Suprapubic skin (tissue), 3 donors: Measurements from ENCODE around the gene MFAP4.

Experiments used
- POLR2A ChIP-seq, 2 donors: fragments of 450-650 bp; IDR thresholded peaks; one replicate each; pipeline ENCODE4 v1.6.1; 2017; ENCODE audit warnings: antibody characterized with exemption in 2 of 2, mild to moderate bottlenecking in 2 of 2, moderate library complexity in 2 of 2
- TF ChIP-seq, protein P1 (sequence below), 2 donors: fragments of 200-600 bp in 1 of 2; fragments of 450-650 bp in 1 of 2; sonication (generic) in 1 of 2; IDR thresholded peaks; one replicate each; pipeline ENCODE4 v1.5.1; 2016 to 2019; ENCODE audit warnings: antibody characterized with exemption in 2 of 2, mild to moderate bottlenecking in 1 of 2, moderate library complexity in 1 of 2

DNA sequence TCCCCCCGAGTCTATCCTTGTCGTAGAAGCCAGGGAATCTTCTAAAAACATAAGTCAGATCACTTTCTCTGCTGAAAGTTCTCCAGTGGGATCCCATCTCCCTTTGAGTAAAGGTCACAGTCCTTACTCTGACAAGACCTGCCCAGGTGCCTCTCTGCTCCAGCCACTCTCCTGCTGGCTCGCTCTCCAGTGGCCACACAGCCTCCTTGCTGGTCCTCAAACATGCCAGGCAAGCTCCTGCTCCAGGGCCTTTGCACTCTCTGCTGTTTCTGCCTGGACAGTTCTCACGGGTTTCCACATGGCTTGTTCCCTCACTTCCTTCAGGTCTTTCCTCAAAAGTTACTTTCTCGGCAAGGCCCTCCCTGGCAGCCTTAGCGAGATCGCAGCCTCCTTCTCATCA lies 27.8 kb downstream of the MFAP4 start:
- TF ChIP-seq, protein P1, sequence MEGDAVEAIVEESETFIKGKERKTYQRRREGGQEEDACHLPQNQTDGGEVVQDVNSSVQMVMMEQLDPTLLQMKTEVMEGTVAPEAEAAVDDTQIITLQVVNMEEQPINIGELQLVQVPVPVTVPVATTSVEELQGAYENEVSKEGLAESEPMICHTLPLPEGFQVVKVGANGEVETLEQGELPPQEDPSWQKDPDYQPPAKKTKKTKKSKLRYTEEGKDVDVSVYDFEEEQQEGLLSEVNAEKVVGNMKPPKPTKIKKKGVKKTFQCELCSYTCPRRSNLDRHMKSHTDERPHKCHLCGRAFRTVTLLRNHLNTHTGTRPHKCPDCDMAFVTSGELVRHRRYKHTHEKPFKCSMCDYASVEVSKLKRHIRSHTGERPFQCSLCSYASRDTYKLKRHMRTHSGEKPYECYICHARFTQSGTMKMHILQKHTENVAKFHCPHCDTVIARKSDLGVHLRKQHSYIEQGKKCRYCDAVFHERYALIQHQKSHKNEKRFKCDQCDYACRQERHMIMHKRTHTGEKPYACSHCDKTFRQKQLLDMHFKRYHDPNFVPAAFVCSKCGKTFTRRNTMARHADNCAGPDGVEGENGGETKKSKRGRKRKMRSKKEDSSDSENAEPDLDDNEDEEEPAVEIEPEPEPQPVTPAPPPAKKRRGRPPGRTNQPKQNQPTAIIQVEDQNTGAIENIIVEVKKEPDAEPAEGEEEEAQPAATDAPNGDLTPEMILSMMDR (IDR thresholded peaks at IDR 0.05), result no peak
- no peak for TF ChIP-seq POLR2A (IDR thresholded peaks at IDR 0.05)
